H1 (cell line): ENCODE results near the gene OR1S2. TPM values are rescaled to one million over a fixed set of nuclear protein-coding genes. Genes with fewer than 3 reads are reported as not detected.

Source experiments
- CTCF ChIA-PET: fragments of 300-600 bp; sonication (Branson Sonifier 250); formaldehyde crosslinking; loops from one replicate; lab custom pipeline; 2021; ENCODE audit not compliant: partially characterized antibody; lab: Charles Lee
- POLR2A ChIA-PET: fragments of 300-600 bp; sonication (Branson Sonifier 250); formaldehyde crosslinking; loops from one replicate; lab custom pipeline; 2021; ENCODE audit warnings: inconsistent platforms; ENCODE audit not compliant: partially characterized antibody; lab: Charles Lee
- DNase-seq, 2 experiments: peaks; one replicate each; pipeline versions ENCODE4 v3.0.0 to v3.0.0-alpha.2; 2010 to 2022; ENCODE audit warnings: low spot score in 2 of 2, low read depth in 1 of 2, mixed read lengths in 1 of 2
- FAIRE-seq: peaks from 2 replicates; lab custom pipeline; 2011; peaks lifted over from hg19 to GRCh38; lab: Jason Lieb, UNC
- H2AFZ ChIP-seq: 2 replicates; pipeline ENCODE4 v1.8.1; 2012; ENCODE audit warnings: low read length, inconsistent platforms
- H2AK5ac ChIP-seq: 2 replicates; pipeline ENCODE4 v1.6.1; 2013; ENCODE audit warnings: low read depth, low read length
- H2BK120ac ChIP-seq: replicated peaks from 2 replicates; pipeline ENCODE3; 2013; ENCODE audit warnings: low read depth, low read length, inconsistent platforms
- H2BK12ac ChIP-seq: 2 replicates; pipeline ENCODE4 v1.6.1; 2013; ENCODE audit warnings: low read depth, low read length
- H2BK15ac ChIP-seq: 2 replicates; pipeline ENCODE4 v1.6.1; 2013; ENCODE audit warnings: low read length
- H2BK20ac ChIP-seq: 2 replicates; pipeline ENCODE4 v1.6.1; 2013; ENCODE audit warnings: low read length
- H2BK5ac ChIP-seq: 2 replicates; pipeline ENCODE4 v1.6.1; 2013; ENCODE audit warnings: low read depth, low read length
- H3K14ac ChIP-seq: 2 replicates; pipeline ENCODE4 v1.6.1; 2013; ENCODE audit warnings: inconsistent platforms; ENCODE audit not compliant: insufficient read length
- H3K18ac ChIP-seq: 2 replicates; pipeline ENCODE4 v1.6.1; 2013; ENCODE audit warnings: low read length; ENCODE audit errors: extremely low read depth
- H3K23ac ChIP-seq: 2 replicates; pipeline ENCODE4 v1.6.1; 2013; ENCODE audit warnings: inconsistent platforms; ENCODE audit not compliant: insufficient read length
- H3K23me2 ChIP-seq: 2 replicates; pipeline ENCODE4 v1.6.1; 2013; ENCODE audit warnings: low read depth, low read length
- H3K27ac ChIP-seq: 2 replicates; pipeline ENCODE4 v1.6.1; 2011; ENCODE audit warnings: low read depth, low read length, inconsistent platforms
- H3K27me3 ChIP-seq, 4 experiments: replicated peaks in 1 of 4; 1 replicate in 1 of 4; 2 replicates in 3 of 4; pipeline versions ENCODE4 v1.6.1 to v1.8.1; 2011 to 2013; ENCODE audit warnings: low read length in 3 of 4, mild to moderate bottlenecking in 3 of 4, inconsistent platforms in 2 of 4, mixed read lengths in 2 of 4, moderate library complexity in 1 of 4; ENCODE audit not compliant: control insufficient read depth in 3 of 4, insufficient read depth in 3 of 4; ENCODE audit errors: extremely low read depth in 1 of 4
- H3K36me3 ChIP-seq, 4 experiments: 2 replicates each; pipeline versions ENCODE4 v1.6.1 to v1.8.1; 2011 to 2013; ENCODE audit warnings: mild to moderate bottlenecking in 4 of 4, low read length in 3 of 4, moderate library complexity in 2 of 4, control low read depth in 1 of 4, inconsistent platforms in 1 of 4; ENCODE audit not compliant: insufficient read depth in 4 of 4, control insufficient read depth in 2 of 4
- H3K4ac ChIP-seq: replicated peaks from 2 replicates; pipeline ENCODE3; 2013; ENCODE audit warnings: low read length, low read depth, mixed read lengths, inconsistent platforms; ENCODE audit not compliant: insufficient read length
- H3K4me1 ChIP-seq, 4 experiments: replicated peaks in 1 of 4; 1 replicate in 1 of 4; 2 replicates in 3 of 4; pipeline versions ENCODE4 v1.6.1 to v1.8.1; 2011 to 2013; ENCODE audit warnings: low read length in 3 of 4, inconsistent platforms in 2 of 4, mixed read lengths in 1 of 4; ENCODE audit not compliant: insufficient read depth in 4 of 4, control insufficient read depth in 3 of 4
- H3K4me2 ChIP-seq, 2 experiments: 2 replicates each; pipeline versions ENCODE4 v1.6.1 to v1.8.1; 2011 to 2013; ENCODE audit warnings: low read depth in 2 of 2, low read length in 2 of 2, control low read depth in 1 of 2, inconsistent platforms in 1 of 2, mild to moderate bottlenecking in 1 of 2; ENCODE audit not compliant: insufficient read depth in 1 of 2
- H3K4me3 ChIP-seq, 4 experiments: fragments of 200-600, 300-600 bp in 1 of 4; sonication (generic), shearing (Covaris generic), sonication (Bioruptor Twin) in 1 of 4; 2 replicates each; pipeline versions ENCODE4 v1.5.1 to v1.8.1; 2011 to 2016; ENCODE audit warnings: low read length in 4 of 4, low read depth in 3 of 4, control low read depth in 2 of 4, inconsistent platforms in 2 of 4, mild to moderate bottlenecking in 2 of 4, mixed read lengths in 1 of 4, moderate library complexity in 1 of 4; ENCODE audit not compliant: insufficient read depth in 2 of 4; ENCODE audit errors: extremely low read depth in 1 of 4
- H3K56ac ChIP-seq: replicated peaks from 2 replicates; pipeline ENCODE3; 2013; ENCODE audit warnings: low read depth, mild to moderate bottlenecking, mixed read lengths, low read length, inconsistent platforms; ENCODE audit not compliant: insufficient read length
- H3K79me1 ChIP-seq: 2 replicates; pipeline ENCODE4 v1.6.1; 2013; ENCODE audit warnings: low read depth, low read length, control low read depth
- H3K79me2 ChIP-seq, 2 experiments: 2 replicates each; pipeline versions ENCODE4 v1.6.1 to v1.8.1; 2012 to 2013; ENCODE audit warnings: low read length in 2 of 2, mild to moderate bottlenecking in 2 of 2, inconsistent platforms in 1 of 2; ENCODE audit not compliant: insufficient read depth in 2 of 2, control insufficient read depth in 1 of 2
- H3K9ac ChIP-seq, 4 experiments: replicated peaks in 1 of 4; 1 replicate in 1 of 4; 2 replicates in 3 of 4; pipeline versions ENCODE4 v1.6.1 to v1.8.1; 2011 to 2013; ENCODE audit warnings: low read depth in 3 of 4, low read length in 3 of 4, control low read depth in 2 of 4, mild to moderate bottlenecking in 2 of 4, moderate library complexity in 2 of 4, inconsistent platforms in 1 of 4; ENCODE audit errors: extremely low read depth in 1 of 4
- H3K9me3 ChIP-seq, 2 experiments: 2 replicates each; pipeline versions ENCODE4 v1.6.1 to v1.8.1; 2012 to 2013; ENCODE audit warnings: mild to moderate bottlenecking in 2 of 2, moderate library complexity in 2 of 2, control low read depth in 1 of 2, inconsistent platforms in 1 of 2, low read depth in 1 of 2, low read length in 1 of 2, mixed read lengths in 1 of 2; ENCODE audit not compliant: insufficient read depth in 2 of 2
- H4K20me1 ChIP-seq, 2 experiments: replicated peaks in 1 of 2; 2 replicates each; pipeline versions ENCODE3 to v1.8.1; 2011 to 2013; ENCODE audit warnings: inconsistent platforms in 2 of 2, low read length in 2 of 2, mild to moderate bottlenecking in 1 of 2; ENCODE audit not compliant: insufficient read depth in 2 of 2, control insufficient read depth in 1 of 2
- H4K5ac ChIP-seq: 2 replicates; pipeline ENCODE4 v1.6.1; 2013; ENCODE audit warnings: low read length, low read depth, mixed read lengths, inconsistent platforms; ENCODE audit not compliant: insufficient read length
- H4K8ac ChIP-seq: 2 replicates; pipeline ENCODE4 v1.8.0; 2013; ENCODE audit warnings: mild to moderate bottlenecking, moderate library complexity, low read length, inconsistent platforms; ENCODE audit not compliant: insufficient read depth; ENCODE audit errors: extremely low read depth
- H4K91ac ChIP-seq: replicated peaks from 2 replicates; pipeline ENCODE3; 2013; ENCODE audit warnings: low read length, mixed read lengths, inconsistent platforms; ENCODE audit not compliant: insufficient read length
- BCL11A ChIP-seq, 2 experiments: IDR thresholded peaks; one replicate each; pipeline ENCODE4 v1.6.1; 2011; ENCODE audit warnings: low read depth in 2 of 2, low read length in 2 of 2, mild to moderate bottlenecking in 2 of 2
- BRCA1 ChIP-seq: IDR thresholded peaks from 2 replicates; pipeline ENCODE4 v1.6.1; 2012; ENCODE audit warnings: low read depth, low read length, improper control_type of control experiment
- KDM5A ChIP-seq: fragments of 200-600 bp; IDR thresholded peaks from 2 replicates; pipeline ENCODE4 v1.7.1; 2012; ENCODE audit warnings: mild to moderate bottlenecking, low read length, inconsistent platforms, mixed read lengths
- RBBP5 ChIP-seq: IDR thresholded peaks from 2 replicates; pipeline ENCODE4 v1.7.1; 2012; ENCODE audit warnings: low read depth, mild to moderate bottlenecking, inconsistent platforms, low read length, moderate library complexity, borderline replicate concordance
- WGBS, 2 experiments: shearing (Covaris generic) in 1 of 2; methylation state at CpG; one replicate each; pipeline versions ENCODE4 v1.1.6 to v1.1.7; 2013 to 2015; ENCODE audit warnings: low lambda C conversion rate in 2 of 2, mixed read lengths in 2 of 2, inconsistent platforms in 1 of 2, low coverage in 1 of 2, missing lambda C conversion rate in 1 of 2; ENCODE audit not compliant: insufficient replicate concordance in 2 of 2, insufficient coverage in 1 of 2, insufficient read length in 1 of 2; ENCODE audit errors: extremely low coverage in 1 of 2, missing lambda C conversion rate in 1 of 2; 5-methylcytosine and 5-hydroxymethylcytosine counted together
- polyA plus RNA-seq, 7 experiments: library from polyadenylated mRNA; depleted of rRNA in 3 of 7; stranded (reverse) in 5 of 7; unstranded in 2 of 7; fragments of >200 nt in 5 of 7; fragments of 200-250 nt in 2 of 7; gene quantifications; 1 replicate in 5 of 7; 2 replicates in 1 of 7; 4 replicates in 1 of 7; pipeline versions ENCODE4 v1.2.1 to v1.2.3, GENCODE V29; 2011 to 2013; ENCODE audit warnings: missing spikeins in 2 of 7, mixed read lengths in 2 of 7
- total RNA-seq: library from RNA; stranded (reverse); fragmentation: NEBNext Ultra II Directional; extraction: Animal tissue kit (Norgen Biotek cat#: 25700); gene quantifications from 2 replicates; pipeline ENCODE4 v1.2.1, GENCODE V29; 2021

The OR1S2 gene
- total and polyA plus RNA-seq, 2 of the 8 experiments (the other 6 are each of a cell fraction or from before 2014, with no cell fraction given), result not detected

DNA sequence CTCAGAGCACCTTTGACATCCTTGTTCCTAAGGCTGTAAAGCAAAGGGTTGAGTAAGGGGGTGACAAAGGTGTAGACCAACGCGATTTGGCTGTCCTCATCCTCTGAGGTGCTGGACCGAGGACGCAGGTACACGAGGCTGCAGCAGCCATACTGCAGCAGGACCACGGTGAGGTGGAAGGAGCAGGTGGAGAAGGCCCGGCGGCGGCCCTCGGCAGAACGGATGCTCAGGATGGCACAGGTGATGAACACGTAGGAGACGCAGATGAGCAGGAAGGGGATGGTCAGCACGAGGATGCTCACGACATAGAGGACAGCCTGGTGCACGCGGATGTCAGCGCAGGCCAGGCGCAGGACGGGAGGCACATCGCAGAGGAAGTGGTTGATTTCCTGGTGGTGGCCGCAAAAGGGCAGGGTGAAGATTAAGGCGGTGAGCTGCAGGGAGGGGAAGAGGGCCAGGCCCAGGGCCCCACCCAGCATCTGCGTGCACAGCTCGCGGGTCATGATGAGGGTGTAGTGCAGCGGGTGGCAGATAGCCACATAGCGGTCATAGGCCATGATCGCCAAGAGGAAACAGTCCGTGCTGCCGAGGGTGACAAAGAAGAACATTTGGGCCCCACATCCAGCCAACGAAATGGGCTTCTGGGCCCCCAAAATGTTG, 24.1 kb upstream of the OR1S2 start:
- Histone ChIP-seq H4K8ac (no peak overlapping the region), H3K4ac (no peak overlapping the region)
- TF ChIP-seq KDM5A (no peak), BCL11A (IDR thresholded peaks at IDR 0.05; ENCODE audit: low read depth in 2 of 2, low read length in 2 of 2) (no peak), BRCA1 (no peak), RBBP5 (no peak)
- TF ChIP-seq, all 59 proteins: peak for 0
- no peak overlapping the region for H2AK5ac ChIP-seq
- no peak overlapping the region for H3K14ac ChIP-seq
- DNase-seq, result no peak
- H3K9me3 ChIP-seq, result peaks cover 0 to 17% of the 10 kb centered on the region in 2 experiments; a peak in 2 of 4 replicates
- H3K23me2 ChIP-seq, result no peaks in the 10 kb centered on the region
- H3K4me2 ChIP-seq, result no peak overlapping the region
- H2AFZ ChIP-seq, result no peak overlapping the region
- CTCF ChIA-PET, result no interaction called here
- H3K79me1 ChIP-seq, result no peaks in the 10 kb centered on the region
- no peak overlapping the region for H3K56ac ChIP-seq
- no peaks in the 10 kb centered on the region for H3K4me1 ChIP-seq
- no peak overlapping the region for H3K23ac ChIP-seq
- no peak overlapping the region for H2BK12ac ChIP-seq
- no peak overlapping the region for H4K91ac ChIP-seq
- H3K27ac ChIP-seq, result no peak overlapping the region
- no peak overlapping the region; the same call in 1 of the 2 replicates for H2BK5ac ChIP-seq
- no peak for FAIRE-seq
- H4K5ac ChIP-seq, result no peak overlapping the region
- no peak overlapping the region; the same call in 1 of the 2 replicates for H2BK15ac ChIP-seq
- H4K20me1 ChIP-seq, result no peaks in the 10 kb centered on the region
- no peak overlapping the region for H2BK120ac ChIP-seq
- no peak overlapping the region for H3K18ac ChIP-seq
- no peak overlapping the region for H3K4me3 ChIP-seq
- POLR2A ChIA-PET, result no interaction called here
- no peaks in the 10 kb centered on the region for H3K79me2 ChIP-seq
- no peak overlapping the region for H2BK20ac ChIP-seq
- no peaks in the 10 kb centered on the region for H3K27me3 ChIP-seq
- H3K36me3 ChIP-seq, result no peaks in the 10 kb centered on the region
- H3K9ac ChIP-seq, result no peak overlapping the region
- 89% methylated on average over 31 of the region's 32 CpGs; no CpG with 5 or more reads in 1 of the 2 experiments for WGBS, 2 experiments
